Measurements from ENCODE around the gene TRMT2B.

TRMT2B gene

DNA sequence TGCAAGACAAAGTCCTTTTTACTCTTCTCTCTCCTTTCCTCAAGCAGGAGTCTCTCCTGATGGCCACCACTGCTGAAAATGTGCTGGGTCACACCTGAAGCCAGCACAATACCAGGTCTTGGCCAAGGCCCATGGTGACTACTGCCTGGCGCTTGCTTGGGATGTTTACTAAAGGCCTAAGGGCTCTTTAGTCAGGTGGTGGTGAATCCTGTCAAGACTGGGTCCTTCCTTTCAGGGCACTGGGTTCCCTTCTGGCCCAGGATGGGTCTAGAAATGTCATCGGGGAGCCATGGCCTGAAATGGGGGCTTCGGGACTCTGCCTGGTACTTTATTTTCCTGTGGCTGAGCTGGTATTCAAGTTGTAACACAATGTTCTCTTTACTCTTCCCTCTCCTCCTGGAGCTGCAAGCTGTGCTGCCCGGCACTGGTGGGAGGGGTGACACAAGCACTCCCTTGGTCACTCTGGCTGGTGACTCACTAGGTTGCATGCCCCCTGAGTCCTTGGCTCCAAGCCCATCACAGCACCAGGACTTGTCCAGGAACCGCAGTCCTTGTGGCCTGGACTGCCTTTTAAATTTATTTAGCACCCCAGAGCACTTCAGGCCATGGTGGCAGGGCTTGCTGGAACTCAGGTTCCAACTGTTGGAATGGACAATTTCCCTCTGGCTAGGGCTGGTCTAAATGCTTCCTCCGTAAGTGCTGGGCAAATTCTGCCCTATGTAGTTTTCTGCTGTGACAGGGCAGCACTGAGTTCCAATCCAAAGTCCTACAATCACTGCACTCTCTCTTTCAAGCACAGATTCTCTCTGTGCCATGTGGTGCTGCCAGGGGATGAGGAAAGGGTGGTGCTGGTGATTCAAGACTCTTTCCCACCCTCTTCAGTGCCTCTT lies 71.1 kb downstream of the TRMT2B start:
- Mint-ChIP-seq H3K9me3 (no peaks in the 10 kb centered on the region), H3K27ac (no peak overlapping the region), H3K36me3 (peaks cover 0 to 14% of the 10 kb centered on the region in 2 donors), H3K27me3 (no peaks in the 10 kb centered on the region), H3K4me1 (peaks cover 0 to 2% of the 10 kb centered on the region in 2 donors), H3K4me3 (no peak overlapping the region)
- ATAC-seq (replicated peaks) (no peak), DNase-seq (no peak)

DNA sequence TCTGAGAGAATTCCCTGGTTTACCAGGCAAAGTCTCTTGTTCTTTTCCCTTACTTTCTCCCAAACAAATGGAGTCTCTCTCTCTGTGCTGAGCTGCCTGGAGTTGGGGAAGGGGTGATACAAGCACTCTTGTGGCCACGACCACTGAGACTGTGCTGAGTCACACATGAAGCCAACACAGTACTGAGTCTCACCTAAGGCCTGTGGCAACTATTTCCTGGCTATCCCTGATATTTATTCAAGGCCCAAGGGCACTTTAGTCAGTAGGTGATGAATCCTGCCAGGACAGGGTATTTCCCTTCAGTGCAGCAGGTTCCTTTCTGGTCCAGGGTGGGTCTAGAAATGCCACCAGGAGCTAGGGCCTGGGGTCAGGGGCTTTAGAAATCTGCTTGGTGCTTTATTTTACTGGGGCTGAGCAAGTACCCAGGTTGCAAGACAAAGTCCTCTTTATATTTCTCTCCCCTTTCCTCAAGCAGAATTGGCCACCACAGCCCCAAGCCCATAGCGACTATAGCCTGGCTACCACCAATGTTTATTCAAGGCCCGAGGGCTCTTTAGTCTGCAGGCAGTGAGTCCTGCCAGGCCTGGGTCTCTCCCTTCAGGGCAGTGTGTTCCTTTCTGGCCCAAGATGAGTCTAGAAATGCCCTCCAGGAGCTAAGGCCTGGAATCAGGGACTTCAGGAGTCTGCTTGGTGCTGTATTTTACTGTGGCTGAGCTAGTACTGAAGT lies 71.9 kb downstream of the TRMT2B start:
- DNase-seq (no peak), ATAC-seq (replicated peaks) (no peak)
- Mint-ChIP-seq H3K9me3 (no peaks in the 10 kb centered on the region), H3K27ac (no peak overlapping the region), H3K4me3 (no peak overlapping the region), H3K27me3 (no peaks in the 10 kb centered on the region), H3K36me3 (peaks cover 0 to 14% of the 10 kb centered on the region in 2 donors), H3K4me1 (peaks cover 0 to 2% of the 10 kb centered on the region in 2 donors)

DNA sequence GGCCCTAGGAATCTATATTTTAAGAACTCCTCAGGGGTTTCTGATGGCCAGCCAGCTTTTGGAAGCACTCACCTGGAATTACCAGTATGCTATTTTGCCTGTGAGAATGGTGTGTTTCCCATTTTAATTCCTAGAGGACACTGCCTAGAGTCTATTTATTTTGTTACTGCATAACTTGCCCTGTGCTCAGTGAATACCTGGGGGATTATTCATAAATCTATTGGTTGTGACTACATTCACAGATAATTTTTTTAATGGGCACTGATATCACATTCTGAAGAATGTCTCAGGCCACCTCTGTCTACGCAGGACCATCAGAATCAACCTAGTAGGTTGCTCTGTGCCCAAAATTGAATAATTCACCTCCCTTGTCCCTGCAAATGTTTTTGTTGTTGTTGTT lies 75.7 kb downstream of the TRMT2B start:
- ATAC-seq (replicated peaks) = no peak

DNA sequence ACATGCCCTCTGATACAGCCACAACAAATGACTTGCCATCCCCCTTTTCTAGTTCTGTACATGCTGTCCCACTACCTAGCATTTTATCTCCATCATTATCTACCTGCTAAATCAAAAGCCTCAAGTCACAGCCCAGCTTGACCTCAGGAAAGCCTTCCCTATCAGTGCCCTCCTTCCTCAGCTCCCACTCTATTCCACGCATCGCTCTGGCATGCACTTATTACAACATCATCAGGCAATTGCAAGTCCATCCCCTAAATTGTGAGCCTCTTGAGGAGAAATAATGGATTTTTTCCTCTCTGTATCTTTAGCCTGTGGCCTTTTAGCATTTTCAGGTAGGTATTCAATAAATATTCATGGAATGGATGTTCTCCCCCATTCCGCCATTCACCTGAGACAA lies 76.7 kb downstream of the TRMT2B start:
- H3K36me3 Mint-ChIP-seq = peaks cover 2 to 9% of the 10 kb centered on the region in 2 donors
- no peak overlapping the region for H3K4me3 Mint-ChIP-seq
- no peaks in the 10 kb centered on the region for H3K9me3 Mint-ChIP-seq
- no peak for DNase-seq
- ATAC-seq (replicated peaks) = no peak
- no peaks in the 10 kb centered on the region for H3K27me3 Mint-ChIP-seq
- no peak overlapping the region for H3K27ac Mint-ChIP-seq
- H3K4me1 Mint-ChIP-seq = no peaks in the 10 kb centered on the region

More for the DNA sequence above, 75.7 kb downstream of the TRMT2B start:
- no peak for DNase-seq
- H3K36me3 Mint-ChIP-seq = peaks cover 2 to 9% of the 10 kb centered on the region in 2 donors
- H3K27me3 Mint-ChIP-seq = no peaks in the 10 kb centered on the region
- no peaks in the 10 kb centered on the region for H3K4me1 Mint-ChIP-seq
- H3K4me3 Mint-ChIP-seq = no peak overlapping the region
- H3K9me3 Mint-ChIP-seq = no peaks in the 10 kb centered on the region
- H3K27ac Mint-ChIP-seq = no peak overlapping the region

DNA sequence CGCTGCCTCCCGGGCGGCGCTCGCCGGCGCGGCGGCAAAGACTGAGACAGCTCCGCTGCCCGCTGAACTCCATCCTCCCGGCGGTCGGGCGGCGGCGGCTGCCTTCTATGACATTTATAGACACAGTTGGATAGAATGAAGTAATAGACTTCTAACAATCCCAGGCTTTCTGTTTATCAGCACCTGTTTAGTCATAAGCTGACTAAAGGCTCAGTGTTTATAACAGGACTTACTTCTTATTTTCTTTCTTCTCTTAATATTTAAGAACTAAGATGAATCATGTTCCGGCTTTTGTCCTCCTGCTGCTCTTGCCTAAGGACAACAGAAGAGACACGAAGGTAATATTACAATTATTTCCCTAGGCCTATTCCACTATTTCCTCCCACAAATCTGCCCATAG lies 78.5 kb downstream of the TRMT2B start:
- H3K9me3 Mint-ChIP-seq = no peaks in the 10 kb centered on the region
- H3K4me3 Mint-ChIP-seq = no peak overlapping the region
- no peak overlapping the region for H3K27ac Mint-ChIP-seq
- no peaks in the 10 kb centered on the region for H3K27me3 Mint-ChIP-seq
- ATAC-seq (replicated peaks) = no peak
- DNase-seq = no peak
- peaks cover 2% of the 10 kb centered on the region in 2 donors for H3K36me3 Mint-ChIP-seq
- no peaks in the 10 kb centered on the region for H3K4me1 Mint-ChIP-seq

DNA sequence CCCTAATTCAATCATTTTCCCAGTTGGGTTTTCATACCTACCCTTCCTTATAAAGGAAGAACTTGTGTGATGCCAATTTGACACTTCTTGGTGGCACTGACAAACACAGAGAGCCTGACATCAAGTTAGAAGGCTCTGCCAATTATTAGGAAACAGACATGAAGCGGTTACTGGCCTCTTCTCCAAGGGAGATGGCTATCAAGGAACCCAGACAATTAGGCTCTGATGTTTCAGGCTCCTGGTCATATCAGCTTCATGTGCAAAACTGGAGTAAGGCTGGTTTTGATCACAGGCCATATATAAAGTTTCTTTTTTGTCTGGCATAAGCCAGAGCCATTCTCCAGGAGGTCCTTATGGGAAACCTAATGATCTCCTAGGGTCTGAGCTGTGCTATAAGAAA lies 82.0 kb downstream of the TRMT2B start:
- no peak for ATAC-seq (replicated peaks)
- H3K27ac Mint-ChIP-seq = no peak overlapping the region
- no peaks in the 10 kb centered on the region for H3K4me1 Mint-ChIP-seq
- no peak for DNase-seq
- no peak overlapping the region for H3K4me3 Mint-ChIP-seq
- no peaks in the 10 kb centered on the region for H3K9me3 Mint-ChIP-seq
- no peaks in the 10 kb centered on the region for H3K27me3 Mint-ChIP-seq
- peaks cover 0 to 2% of the 10 kb centered on the region in 2 donors for H3K36me3 Mint-ChIP-seq

DNA sequence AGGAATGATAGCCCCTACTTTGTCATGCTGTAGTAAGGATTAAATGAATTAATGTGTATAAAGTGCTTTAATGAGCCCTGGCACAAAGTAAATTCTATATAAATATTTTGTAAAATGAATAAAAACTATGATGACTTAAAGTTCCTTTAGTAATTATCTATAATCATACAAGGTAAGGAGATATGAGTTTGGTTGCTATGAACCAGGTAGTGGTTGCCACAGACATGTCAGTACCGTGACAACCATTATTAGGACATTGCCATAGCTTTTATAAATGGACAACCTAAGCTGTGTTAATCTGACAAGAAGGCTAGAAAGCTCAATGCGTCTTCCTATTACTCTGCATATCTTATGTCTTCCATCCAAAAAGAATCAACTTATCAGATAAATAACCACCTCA lies 82.5 kb downstream of the TRMT2B start, which contains the start of gene ARL13A:
TSS of gene ARL13A (plus strand) at position 301 of the 400 bp plus-strand sequence. CDS start 3,982 bp downstream, outside the sequence.
- no peak within 1 kb of the TSS for H3K4me3 Mint-ChIP-seq
- no peak within 1 kb of the TSS for H3K27ac Mint-ChIP-seq
- peaks cover 0 to 2% of the 10 kb centered on the region in 2 donors for H3K36me3 Mint-ChIP-seq
- no peaks in the 10 kb centered on the region for H3K9me3 Mint-ChIP-seq
- ATAC-seq (replicated peaks) = no peak
- H3K4me1 Mint-ChIP-seq = no peaks in the 10 kb centered on the region
- DNase-seq = no peak
- H3K27me3 Mint-ChIP-seq = no peaks in the 10 kb centered on the region

DNA sequence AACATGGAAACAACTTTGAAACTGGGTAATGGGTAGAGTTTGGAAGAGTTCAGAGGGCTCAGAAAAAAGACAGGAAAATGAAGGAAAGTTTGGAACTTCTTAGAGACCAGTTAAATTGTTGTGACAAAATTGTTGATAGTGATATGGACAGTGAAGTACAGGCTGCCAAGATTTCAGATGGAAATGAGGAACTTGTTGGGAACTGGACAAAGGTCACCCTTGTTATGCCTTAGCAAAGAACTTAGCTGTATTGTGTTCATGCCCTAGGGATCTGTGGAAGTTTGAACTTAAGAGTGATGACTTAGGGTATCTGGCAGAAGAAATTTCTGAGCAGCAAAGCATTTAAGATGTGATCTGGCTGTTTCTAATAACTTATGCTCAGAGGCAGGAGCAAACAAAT lies 87.5 kb downstream of the TRMT2B start:
- no peaks in the 10 kb centered on the region for H3K36me3 Mint-ChIP-seq
- H3K27ac Mint-ChIP-seq = no peak overlapping the region
- no peaks in the 10 kb centered on the region for H3K27me3 Mint-ChIP-seq
- no peak for DNase-seq
- ATAC-seq (replicated peaks) = no peak
- no peaks in the 10 kb centered on the region for H3K4me1 Mint-ChIP-seq
- H3K4me3 Mint-ChIP-seq = no peak overlapping the region
- no peaks in the 10 kb centered on the region for H3K9me3 Mint-ChIP-seq

DNA sequence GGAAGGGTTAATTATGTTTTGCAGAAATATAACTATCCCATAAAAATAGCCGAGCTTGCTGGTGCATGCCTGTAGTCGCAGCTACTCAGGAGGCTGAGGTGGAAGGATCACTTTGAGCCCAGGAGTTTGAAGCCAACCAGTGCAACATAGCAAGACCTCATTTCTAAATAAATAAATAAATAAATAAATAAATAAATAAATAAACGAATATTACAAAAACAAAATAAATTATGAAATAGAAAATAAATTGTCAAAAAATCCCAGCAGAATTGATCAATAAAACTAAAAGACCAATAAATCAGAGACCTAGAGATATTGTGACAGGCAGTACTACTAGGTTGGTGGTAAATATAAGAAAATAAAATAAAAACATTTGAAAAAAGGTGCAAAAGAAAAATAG lies 89.1 kb downstream of the TRMT2B start:
- H3K4me1 Mint-ChIP-seq = no peaks in the 10 kb centered on the region
- DNase-seq = no peak
- H3K27me3 Mint-ChIP-seq = no peaks in the 10 kb centered on the region
- H3K4me3 Mint-ChIP-seq = no peak overlapping the region
- H3K9me3 Mint-ChIP-seq = no peaks in the 10 kb centered on the region
- no peak overlapping the region for H3K27ac Mint-ChIP-seq
- H3K36me3 Mint-ChIP-seq = no peaks in the 10 kb centered on the region
- no peak for ATAC-seq (replicated peaks)
